ENCODE data around the gene ELK3.

Gene ELK3

DNA sequence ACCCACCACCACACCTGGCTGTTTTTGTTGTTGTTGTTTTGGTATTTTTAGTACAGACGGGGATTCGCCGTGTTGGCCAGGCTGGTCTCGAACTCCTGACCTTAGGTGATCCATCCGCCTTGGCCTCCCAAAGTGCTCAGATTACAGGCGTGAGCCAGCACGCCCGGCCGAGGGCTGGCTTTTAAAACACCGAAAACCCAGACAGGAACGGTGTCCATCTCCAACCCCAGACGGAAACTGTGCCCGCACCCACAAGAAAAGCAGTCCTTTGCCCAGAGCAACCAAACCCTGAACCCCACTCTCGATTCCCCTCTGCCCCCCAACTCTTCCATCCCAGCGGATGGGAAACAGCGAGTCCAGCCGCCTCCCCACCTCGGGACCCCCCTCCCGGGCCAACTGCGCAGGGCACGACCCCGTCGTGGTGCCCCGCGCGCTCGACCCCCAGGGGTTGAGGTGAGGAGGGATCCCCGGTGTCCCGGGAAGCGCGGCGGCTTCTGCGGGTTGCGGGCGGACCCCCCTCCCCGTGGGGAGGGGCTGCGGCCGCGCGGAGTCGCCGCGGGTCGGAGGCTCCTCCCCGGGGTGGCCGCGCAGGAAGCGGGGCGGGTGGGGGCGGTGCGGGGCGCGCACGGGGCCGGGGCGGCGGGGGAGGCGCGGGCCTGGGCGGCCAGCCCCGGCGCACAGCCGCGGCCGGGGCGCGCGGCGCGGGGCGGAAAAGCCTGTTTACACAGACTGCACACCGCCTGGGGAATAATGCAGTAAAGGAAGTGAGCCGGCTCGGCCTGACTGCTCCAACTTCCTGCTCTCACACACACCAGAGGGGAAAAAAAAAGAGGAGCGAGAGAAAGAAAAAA, at the start of gene ELK3:
Gene ELK3 (plus strand): TSS at position 651 of the 851 bp plus-strand sequence.
- peak in 2 of 4 experiments; percentile 43 to 59 for DNase-seq

DNA sequence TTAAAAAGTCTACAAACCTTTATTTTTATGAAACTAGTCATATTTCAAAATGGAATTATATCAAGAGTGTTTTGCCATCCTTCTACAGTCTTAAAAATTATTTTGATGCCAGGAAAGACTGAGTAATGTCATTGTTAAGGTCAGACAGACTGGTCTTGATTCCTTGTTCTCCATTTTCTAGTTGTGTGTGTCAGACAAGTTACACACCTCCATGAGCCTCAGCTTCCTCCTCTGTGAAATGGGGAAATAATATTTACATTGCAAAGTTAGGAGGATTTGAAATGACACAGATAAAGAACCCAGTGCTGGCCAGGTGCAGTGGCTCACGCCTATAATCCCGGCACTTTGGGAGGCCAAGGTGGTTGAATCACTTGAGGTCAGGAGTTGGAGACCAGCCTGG, 47.4 kb upstream of the ELK3 start:
- DNase-seq = no peak

DNA sequence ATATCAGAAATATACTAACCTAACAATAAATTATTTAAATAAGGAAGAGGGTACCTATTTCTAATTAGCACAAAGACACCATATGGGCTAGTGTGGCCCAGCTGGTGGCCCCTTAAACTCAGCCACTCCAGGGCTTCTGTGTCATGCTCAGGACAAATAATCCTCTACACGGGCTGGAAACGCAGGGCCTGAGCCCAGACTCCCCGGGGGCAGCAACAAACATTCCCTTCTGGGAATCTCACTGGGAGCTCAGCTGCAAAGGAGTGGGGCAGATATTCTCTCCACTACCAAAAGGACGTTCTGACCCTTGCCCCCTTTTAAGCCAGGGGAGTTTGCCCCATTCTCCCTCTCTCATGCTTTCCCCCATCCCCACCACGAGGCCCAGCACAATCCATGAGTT, 43.7 kb upstream of the ELK3 start:
- DNase-seq = no peak

DNA sequence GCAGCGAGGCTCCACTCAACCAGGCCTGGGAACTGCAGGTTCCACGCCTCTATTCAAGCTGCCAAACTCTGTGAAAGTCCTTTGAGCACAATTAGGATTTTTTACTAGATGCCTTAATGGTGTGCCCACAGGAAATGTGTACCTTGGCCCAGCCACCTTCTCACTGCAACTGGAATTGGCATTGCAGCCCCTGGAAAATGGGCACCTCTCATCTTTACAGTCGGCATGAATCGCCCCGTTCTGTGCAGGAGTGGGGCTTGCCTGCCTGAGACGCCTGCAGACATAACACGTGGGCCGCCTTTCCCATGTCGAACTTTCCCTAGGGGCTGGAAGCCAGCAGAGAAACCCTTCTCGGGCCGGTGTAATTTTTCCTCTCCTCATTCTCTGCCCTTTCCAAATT, 42.0 kb upstream of the ELK3 start:
- no peak for DNase-seq

DNA sequence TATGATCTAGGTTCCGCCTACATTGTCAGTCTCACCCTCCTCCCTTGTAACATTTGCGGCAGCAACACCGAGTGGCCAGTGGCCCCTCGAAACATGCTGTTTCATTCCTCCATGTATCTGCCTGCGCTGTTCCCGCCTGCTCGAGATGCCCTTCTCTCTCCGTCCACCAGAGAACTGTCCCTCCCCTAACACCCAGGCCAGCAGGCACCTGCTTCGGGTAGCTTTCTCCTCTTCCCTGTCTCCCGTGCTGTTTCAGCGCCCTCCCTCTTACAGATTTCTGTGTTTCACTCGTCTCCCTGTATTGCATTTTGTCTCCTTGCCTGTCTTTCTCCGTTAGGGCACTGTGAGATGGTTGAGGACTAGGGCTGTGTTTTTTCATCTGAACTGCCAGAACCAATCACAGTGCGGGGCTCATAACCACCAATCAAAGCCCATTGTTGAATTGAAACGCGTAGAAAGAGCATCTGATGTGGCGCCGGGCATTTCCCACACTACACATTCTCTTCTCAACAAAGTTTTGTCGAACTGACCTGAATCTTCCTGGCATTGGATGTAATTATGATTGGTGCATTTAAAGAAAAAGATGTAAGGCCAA, 40.9 kb upstream of the ELK3 start:
- DNase-seq = no peak

DNA sequence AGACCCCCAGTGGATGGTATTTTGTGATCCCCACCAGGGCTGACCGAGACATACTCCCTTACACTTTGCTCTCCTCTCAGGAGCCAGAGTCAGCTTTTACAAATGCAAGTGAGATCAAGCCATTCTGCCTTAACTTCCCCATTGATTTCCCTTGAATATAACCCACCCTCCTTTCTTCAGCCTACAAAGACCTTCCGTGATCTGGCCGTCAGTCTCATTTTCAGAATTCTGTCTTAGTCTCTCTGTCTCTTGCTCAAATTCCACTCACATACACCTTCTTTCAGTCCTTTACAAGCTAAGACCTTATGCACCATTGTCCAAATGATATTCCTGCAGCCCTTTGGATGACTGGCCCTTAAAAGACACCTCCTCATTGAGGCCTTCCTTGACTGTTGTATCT, 39.0 kb upstream of the ELK3 start:
- no peak for DNase-seq

DNA sequence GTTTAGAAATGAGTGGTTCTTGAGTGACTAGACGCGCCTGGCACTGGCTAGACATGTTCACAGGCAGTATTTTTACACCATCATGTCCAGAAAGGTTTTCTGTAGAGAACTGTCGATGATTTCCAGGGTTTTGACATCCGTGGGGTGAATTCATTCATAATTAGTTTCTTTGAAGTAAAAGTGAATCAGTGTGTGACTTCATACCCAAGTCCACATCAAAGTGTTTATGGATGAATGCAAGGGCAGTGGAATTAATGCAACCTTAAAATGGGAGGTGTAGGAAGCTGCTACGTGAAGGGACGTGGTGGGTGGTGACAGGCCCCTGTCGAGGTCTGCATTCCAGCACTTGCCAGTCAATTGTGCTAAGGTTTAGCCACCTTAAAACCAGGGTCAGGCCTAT, 38.4 kb upstream of the ELK3 start:
- DNase-seq = no peak

DNA sequence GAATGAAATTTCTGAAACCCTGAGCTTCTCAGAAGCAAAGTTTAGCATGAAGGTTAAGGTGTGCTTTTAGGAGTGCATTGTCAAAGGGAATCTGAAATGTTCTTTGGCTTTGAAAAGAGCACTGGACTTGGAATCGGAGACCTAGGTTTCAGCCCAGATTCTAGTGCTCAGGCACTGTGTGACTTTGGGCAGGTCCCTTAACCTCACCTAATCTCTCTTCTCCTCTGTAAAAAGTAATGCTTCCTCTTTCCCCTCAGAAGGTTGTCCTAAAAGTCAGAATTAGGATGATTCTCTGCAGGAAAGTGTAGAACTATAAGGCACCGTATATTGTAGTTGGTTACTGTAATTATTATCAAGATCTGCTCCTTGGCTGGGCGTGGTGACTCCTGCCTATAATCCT, 38.0 kb upstream of the ELK3 start:
- DNase-seq = no peak

DNA sequence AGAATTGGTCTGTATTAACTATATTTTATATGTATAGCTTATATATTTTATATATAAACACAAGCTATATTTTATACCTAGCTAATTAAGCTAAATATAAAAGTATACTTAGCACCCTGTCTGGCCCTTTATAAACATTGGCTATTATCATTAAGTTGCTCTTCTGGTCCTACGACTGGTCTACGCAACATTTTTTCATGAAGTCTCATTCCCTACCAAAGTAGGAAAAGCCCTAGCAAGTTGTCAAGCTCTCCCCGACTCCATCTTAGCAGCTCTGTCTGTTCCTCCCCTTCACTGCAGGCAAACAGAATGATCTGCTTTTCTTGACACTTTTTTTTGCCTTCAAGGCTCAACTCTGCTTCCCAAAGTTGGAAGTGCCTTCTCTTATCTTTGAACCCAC, 36.7 kb upstream of the ELK3 start:
- no peak for DNase-seq

DNA sequence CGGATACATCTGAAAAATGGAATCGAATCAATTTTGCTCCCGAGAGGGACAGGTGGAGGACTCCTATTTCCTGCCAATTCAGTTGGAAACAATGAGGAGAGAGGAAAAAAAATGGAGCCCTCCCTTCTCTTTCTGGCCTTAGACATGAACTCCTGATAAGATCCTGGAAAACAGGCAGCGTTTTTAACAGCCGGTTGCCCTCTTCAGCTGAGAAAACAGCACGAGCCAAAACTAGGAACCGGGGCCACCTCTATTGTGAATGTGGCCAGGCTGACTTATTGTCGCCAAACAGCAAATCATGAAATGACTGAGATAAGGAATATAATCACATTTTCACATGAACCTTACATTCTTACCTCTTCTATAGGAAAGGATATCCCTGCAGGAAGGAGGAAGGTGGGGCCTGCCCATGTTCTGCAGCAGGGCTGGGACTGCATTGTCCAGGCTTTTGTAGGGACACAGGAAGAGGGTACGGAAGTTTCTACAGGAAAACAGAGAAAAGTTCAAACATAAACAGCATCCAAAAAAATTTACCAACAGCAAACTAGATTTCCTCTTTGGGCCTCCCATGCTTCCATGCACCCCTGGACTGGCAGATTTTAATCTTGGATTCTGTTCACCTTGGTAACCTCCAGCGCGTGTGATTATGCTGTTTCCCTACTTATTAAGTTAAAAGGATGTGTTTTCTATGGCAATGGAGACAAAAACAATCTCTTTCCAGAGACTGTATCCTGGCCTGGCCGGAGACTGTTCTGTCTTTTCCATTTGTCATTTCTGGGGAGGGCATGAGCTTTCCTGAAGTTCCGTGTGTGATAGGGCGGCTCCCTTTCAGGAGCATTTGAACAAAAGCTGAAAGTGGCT, 29.0 kb upstream of the ELK3 start:
- DNase-seq = no peak

DNA sequence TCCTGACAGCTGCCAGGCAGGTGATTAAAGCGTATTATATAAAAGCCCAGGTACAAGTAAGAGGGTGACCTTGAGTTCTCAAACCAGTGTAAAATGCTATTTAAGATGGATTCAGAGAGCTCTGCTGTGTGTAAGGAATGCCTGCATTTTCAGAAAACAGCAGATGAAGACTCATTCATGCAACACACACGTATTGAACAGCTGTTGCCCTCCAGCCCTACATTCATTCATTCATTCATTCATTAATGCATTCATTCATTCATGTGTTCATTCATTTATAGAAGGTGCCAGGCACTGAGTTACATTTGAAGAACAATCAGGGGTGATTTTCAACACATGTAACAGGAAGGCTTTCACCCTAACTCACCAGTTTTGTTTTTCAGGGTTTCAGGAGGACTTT, 27.4 kb upstream of the ELK3 start:
- no peak for DNase-seq

DNA sequence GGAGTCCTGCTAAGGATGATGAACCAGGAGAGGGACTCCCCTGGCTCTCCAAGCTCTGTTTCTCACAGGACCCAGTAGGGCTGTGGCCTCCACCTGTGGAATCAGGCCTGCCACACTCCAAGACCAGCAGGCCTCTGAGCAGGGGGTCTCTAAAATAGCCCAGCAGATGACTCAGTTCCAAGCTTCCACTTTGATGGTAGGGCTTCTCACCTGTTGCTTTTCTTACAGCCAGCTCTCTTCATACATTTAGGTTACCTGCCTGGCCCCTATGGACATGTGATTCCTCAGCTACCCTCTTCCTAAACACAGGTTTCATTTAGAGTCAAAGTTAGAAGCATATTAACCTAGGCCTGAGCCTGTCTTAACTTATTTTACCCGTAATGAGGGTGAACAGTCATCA, 26.7 kb upstream of the ELK3 start:
- DNase-seq = no peak

DNA sequence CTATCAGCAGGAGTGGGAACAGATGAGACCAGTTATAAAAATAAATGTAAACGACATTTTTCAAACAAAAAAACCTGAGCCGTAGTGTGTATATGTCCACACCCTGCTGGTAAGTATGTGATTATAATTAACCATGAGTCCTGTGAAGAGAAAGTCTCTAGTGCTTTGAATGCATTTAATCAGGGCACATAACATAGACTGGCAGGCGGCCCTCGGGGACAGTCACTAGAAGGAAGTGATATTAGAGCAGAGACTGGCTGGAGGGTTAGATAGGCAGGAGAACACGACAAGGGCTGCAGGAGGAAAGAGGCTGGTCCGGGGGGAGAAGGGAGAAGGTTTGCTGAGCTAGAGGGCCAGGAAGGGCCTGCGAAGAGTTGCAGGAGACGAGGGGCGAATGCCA, 23.8 kb upstream of the ELK3 start:
- no peak for DNase-seq

DNA sequence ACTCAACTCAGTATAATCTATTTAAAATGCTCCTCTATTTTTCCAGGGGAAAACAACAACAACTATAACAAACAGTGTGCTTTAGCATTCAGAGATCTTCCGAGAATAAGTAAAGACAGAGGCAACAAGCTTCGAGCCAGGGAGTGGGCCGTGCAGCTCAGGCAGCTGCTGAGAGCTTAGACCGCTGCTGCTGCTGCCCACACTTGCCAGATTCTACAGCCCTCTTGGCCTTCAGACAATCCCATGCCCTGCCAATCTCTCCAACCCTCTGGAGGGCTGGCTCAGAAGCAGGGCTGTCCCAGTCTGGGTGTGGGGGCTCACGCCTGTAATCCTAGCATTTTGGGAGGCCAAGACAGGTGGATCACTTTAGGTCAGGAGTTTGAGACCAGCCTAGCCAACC, 23.4 kb upstream of the ELK3 start:
- no peak for DNase-seq

DNA sequence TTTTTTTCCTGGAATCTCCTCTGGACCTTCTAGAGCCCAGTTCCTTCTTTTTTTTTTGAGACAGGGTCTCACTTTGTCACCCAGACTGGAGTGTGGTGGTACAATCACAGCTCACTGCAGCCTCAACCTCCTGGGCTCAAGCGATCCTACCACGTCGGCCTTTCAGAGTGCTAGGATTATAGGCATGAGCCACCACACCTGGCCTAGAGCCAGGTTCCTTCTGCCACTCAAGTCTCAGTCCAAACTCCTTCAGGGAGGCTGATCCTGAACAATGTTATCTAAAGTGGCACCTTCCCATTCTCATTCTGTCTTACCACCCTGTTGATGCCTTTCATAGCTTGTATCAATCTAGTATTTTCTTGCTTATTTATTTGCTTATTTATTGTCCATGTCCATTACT, 22.3 kb upstream of the ELK3 start:
- no peak for DNase-seq

DNA sequence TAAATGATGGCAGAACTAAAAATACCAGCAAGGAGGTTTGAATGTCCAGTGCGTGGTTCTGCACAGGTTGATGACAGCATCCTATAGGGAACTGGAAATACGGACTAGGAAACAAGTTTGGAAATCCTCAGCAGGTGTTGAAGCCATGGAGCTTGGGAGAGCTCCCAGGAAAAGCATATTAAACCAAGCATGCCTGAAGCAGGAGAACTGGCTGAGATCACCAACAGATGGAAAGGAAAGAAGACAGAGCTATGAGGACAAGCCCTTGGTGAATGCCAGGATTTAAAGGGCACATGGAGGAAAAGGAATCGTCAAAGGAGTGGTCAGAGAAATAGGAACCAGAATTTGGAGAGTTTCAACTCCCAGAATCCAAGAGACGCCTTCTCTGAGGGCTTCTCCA, 21.2 kb upstream of the ELK3 start:
- no peak for DNase-seq

DNA sequence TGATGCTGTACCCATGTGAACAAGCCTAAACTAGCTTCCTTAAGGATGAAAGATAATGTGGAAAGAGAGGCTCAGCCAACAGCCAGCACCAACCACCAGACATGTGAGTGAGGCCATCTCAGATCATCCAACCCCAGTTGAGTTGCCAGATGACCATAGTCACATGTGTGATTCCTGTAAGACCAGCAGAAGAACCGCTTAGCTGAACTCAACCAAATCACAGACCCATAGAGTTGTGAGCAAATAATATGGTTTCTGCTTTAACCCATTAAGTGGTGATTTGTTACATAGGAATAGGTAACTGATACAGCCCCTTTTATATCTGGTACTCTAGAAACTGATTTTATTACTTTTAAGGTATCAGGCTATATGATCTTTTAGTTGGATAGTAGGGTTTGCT, 17.6 kb upstream of the ELK3 start:
- no peak for DNase-seq

DNA sequence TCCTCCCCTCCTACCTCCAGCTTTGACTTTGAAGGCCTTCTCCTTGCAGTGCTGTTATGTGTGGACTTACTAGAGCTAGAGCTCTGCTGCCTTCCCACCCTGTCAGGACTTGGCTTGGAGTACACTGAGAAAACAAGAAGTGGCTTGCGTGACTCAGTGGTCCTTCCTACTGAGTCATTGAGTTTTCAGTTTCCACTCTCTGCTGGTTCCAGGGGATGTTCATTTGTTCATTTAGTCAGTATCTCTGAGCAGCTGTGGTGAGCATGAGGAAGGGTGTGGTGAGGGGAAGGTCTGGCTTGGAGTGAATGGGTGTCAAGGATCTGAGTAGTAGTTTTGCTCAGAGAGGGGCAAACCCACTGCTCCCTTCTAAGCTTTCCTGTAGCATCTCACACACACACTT, 17.2 kb upstream of the ELK3 start:
- no peak for DNase-seq

DNA sequence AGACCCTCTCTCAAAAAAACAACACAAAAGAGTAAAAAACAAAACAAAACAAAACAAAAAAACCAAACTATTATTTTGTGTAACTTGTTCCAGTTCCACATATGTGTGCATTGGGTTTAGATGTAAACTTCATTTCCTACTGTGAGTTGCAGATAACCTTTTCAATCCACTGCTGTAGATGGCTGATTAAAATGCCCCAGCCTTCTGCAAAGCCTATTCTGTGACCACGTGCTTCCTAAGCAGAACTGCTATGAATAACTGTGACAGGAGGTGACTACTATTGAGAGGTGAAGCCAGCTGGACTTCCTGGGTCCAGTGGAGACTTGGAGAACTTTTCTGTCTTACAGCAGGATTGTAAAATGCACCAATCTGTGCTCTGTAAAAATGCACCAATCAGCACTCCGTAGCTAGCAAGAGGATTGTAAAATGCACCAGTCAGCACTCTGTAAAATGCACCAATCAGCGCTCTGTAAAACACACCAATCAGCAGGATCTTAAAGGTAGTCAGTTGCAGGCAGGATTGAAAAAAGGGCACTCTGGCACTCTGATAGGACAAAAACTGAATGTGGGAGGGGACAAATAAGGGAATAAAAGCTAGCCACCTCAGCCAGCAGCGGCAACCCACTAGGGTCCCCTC, 10.3 kb upstream of the ELK3 start:
- no peak for DNase-seq

DNA sequence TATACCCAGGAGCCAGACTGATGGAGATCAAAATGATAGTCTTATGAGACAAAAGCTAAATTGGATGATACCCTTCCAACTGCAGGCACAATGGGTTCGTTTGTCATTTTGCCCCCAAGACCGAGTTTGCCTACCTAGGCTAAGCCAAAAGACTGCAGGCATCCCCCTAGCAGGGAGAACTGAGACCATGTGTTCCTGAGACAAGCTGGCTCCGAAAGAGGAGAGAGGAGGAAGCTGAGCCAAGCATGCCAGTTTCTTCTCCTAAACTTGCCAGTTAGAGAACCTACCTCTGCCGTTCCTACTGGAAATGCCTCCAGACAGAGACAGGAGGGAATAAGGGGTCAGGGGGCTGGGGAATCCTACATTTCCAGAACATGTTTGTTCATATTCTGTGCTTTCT, 8.3 kb upstream of the ELK3 start:
- DNase-seq = no peak

DNA sequence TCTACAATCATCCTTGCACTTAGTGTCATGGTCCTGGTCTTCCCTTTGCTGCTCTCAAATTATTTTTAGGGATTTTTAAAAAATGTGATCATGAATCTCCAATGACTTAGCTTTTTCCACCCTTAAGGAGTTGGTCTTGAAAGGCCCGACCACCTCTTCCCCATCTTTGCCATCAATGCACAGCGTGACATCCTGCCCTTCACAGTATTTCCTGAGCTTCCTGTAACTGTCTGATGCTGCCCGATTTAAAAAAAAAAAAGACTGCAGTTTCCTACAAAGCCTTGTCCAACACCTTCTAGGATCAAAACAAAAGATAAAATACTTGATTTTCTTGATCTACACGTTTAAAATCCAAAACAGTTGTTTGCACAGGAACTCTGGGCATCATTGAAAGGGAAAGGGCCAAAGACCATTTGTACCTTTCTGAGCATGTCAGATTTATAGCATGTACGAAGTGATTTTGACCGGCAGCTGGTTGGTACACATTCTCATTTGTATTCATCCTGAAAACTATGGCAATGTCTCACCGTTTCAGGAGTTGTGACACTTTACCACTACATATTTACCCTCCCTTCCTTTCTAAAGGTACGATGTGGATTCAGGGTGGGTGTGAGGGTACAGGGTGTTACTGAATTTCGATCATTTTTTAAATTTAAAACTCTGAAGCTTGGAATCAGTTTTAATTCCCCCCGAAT, 7.4 kb upstream of the ELK3 start:
- no peak for DNase-seq

DNA sequence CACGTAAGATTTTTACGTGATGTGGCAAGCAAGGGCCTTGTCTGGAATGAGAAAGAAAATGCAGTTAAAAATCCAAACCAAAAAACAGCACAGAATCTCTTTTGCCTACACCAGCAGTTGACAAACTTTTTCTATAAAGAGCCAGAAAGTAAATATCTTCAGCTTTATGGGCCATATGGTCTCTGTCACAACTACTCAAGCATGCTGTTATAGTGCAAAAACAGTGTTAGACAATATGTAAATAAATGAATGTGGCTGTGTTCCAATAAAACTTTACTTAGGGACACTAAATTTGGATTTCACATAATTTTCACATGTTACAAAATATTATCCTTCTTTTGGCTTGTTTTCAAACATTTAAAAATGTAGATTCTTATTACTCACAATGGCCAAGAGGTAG, 6.2 kb upstream of the ELK3 start:
- no peak for DNase-seq

DNA sequence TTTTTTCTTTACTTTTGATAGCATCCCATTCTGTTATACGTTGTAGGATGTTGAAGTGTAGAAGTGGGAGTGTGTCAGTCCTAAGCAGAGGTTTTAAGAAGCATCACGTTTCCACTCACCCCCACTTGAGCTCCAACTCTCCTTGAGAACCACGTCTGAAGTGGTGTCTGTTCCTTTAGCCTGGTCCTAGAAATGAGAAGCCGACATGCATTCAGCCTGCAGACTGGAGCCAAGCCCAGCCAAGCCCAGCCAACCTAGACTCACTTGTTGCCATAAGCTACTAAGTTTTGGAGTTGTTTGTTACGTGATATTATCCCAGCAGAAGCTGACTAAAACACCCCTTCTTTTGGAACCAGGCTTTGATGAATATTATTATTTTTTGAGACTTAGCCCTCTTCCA, 4.4 kb upstream of the ELK3 start:
- no peak for DNase-seq
